ENCODE results near the gene KLF13. TPM values are rescaled to one million over a fixed set of nuclear protein-coding genes. Genes with fewer than 3 reads are reported as not detected.

Gene KLF13
- total RNA-seq, 2 donors from 2014 or later, result 25.7 to 38.4 TPM

DNA sequence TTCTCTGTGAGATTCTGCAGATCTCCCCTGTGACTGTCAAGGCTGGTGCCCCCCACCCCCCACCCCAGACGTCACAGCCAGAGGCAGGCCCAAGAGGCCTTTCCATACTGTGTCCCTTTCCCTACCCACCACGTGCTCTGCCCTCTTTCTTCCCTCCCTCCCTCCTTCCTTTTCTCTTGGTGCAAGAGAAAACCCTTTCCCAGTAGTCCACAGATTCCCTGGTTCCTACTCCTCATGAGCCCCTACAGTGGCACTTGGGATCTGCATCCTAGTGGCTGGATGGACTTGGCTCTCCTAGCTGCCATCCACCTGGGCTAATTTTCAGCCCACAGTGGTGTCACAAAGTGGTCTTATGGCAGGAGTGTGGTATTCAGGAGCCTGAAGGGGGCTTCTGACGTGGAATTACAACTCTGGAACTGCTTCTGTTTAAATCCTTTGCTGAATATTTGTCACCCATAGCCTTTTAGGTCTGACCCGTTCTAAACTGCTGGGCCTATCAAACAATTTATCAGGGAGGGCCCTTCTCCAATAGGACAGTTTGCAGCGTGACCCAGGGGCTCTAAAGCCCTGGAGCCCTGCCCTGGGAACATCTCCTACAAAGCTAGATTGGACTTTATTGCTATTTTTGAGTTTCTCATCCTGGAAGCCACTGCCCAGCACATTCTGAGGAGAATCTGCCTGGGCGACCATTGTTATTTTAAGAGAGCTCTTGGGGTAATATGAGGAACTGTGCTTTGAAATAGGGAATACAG, 35.3 kb downstream of the KLF13 start:
- Histone ChIP-seq H3K36me3 (replicated peaks in 1 of 2; ENCODE audit: insufficient read depth in 1 of 2, low read depth in 2 of 2) (no peaks in the 10 kb centered on the region), H3K27me3 (no peaks in the 10 kb centered on the region), H3K4me1 (peaks cover 100% of the 10 kb centered on the region), H3K27ac (peak overlapping the region; percentile 92 to 99 (median 98)), H3K4me3 (no peak overlapping the region), H3K9me3 (no peaks in the 10 kb centered on the region)
- intact Hi-C loops (cut with DNase I), result no loop called here
- peak in 1 of 7 experiments; percentile 4 for TF ChIP-seq CTCF (IDR thresholded peaks at IDR 0.05)
- TF ChIP-seq POLR2A (IDR thresholded peaks at IDR 0.05), result no peak
- ATAC-seq (no peak), DNase-seq (no peak)
- 46 to 53% methylated on average over 5 to 6 of the region's 6 CpGs for WGBS, 2 donors

DNA sequence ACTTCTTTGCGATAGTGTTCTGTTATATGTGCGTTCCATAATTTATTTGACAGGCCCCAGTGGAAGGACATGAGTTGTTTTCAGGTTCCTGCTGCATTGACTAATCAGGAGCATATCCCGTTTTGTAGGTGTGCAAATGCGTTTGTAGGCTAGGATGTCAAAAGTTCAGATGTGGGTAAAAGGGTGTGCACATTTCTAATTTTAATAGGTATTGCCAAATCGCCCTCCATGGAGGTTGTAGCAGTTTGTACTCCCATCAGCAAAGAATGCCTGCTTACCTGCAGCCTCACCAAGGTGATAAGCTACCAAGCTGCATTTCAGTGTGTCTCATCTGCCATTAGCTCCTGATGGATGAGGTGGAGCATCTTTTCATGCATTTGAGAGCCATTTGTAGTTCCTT, 36.3 kb downstream of the KLF13 start:
- 35 to 36% methylated on average over 5 of the region's 5 CpGs for WGBS, 2 donors
- ATAC-seq (no peak), DNase-seq (no peak)
- no peak overlapping the region for H3K4me3 ChIP-seq
- peak overlapping the region; percentile 92 to 99 (median 98) for H3K27ac ChIP-seq
- TF ChIP-seq POLR2A (IDR thresholded peaks at IDR 0.05) (no peak), CTCF (IDR thresholded peaks at IDR 0.05) (no peak)
- no peaks in the 10 kb centered on the region for H3K27me3 ChIP-seq
- H3K36me3 ChIP-seq (replicated peaks in 1 of 2; ENCODE audit: insufficient read depth in 1 of 2, low read depth in 2 of 2), result no peaks in the 10 kb centered on the region
- H3K9me3 ChIP-seq, result no peaks in the 10 kb centered on the region
- intact Hi-C loops (cut with DNase I), result no loop called here
- H3K4me1 ChIP-seq, result peaks cover 100% of the 10 kb centered on the region

DNA sequence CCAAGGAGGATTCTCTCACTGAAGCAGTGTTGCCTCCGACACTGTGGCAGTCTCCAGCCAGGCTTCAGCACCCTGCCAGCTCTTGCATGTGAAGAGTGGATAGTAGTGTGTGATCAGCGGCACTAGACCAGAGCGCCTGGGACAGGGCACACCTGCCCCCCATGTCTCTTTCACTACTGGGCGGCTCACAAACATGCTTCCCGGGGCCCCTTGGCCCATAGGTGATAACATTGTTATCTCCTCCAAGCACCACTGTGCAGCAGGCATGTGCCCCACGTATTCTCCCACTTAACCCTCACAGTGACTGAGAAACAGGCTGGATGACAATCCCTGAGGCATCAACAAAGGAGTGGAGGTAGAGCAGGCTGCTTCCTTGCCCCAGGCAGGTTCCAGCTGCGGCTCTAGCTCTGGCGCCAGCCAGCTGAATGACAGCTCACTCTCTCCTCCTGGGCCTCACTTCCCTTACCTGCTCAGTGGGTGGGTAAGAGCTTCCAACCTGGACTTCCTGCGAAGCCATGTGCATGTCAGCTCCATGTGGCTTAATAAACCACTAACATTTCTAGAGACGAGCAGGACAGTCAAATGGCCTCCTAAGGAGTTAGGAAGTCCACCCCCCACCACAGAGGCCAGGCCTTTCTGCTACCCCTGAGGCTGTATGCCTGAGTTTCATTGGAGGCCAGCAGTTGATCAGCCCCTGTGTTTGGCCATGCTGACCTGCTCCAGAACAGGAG, 37.8 kb downstream of the KLF13 start:
- intact Hi-C loops (cut with DNase I), result no loop called here
- Histone ChIP-seq H3K4me1 (peaks cover 100% of the 10 kb centered on the region), H3K27me3 (no peaks in the 10 kb centered on the region), H3K36me3 (replicated peaks in 1 of 2; ENCODE audit: insufficient read depth in 1 of 2, low read depth in 2 of 2) (no peaks in the 10 kb centered on the region), H3K4me3 (no peak overlapping the region), H3K27ac (peak overlapping the region; percentile 92 to 98 (median 96)), H3K9me3 (no peaks in the 10 kb centered on the region)
- TF ChIP-seq POLR2A (IDR thresholded peaks at IDR 0.05), result peak in 2 of 3 donors; percentile 26 to 42
- TF ChIP-seq CTCF (IDR thresholded peaks at IDR 0.05), result no peak
- DNase-seq (peak in 3 of 4 donors; percentile 56 to 68 (median 66)), ATAC-seq (no peak)
- WGBS, 2 donors, result 26 to 38% methylated on average over 10 of the region's 10 CpGs

DNA sequence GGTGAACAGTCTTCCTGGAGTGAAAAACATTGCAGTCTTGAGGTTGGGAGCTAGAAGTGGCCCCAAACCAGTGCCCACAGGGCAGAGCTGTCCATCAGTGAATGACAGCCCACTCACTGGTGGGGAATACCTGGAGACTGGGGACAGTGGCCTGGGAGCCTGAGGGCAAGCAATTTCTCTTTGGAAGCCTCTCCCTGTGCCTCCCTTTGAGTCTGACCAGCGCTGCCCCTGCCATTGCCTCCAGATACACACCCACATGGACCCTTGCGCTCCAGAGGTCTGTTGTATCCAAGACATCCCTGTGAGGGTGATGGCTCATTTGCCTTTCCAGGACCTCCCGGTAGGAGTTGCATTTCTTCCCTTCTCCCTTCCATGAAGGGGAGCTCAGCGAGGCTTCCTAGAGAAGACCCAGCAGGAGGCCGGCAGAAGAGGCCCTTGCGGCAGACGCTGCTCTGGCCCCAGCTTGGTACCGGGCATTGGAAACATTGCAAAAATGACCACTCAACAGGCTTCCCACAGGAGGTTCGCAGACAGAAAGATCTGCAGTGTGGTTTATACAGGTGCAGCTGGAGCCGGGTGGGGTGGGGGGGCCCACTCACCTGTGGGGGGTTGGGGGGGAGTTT, 38.5 kb downstream of the KLF13 start:
- intact Hi-C loops (cut with DNase I), result no loop called here
- H3K27ac ChIP-seq, result peak overlapping the region; percentile 92 to 98 (median 96)
- H3K9me3 ChIP-seq, result no peaks in the 10 kb centered on the region
- TF ChIP-seq POLR2A (IDR thresholded peaks at IDR 0.05) (no peak), CTCF (IDR thresholded peaks at IDR 0.05) (no peak)
- no peaks in the 10 kb centered on the region for H3K27me3 ChIP-seq
- H3K36me3 ChIP-seq (replicated peaks in 1 of 2; ENCODE audit: insufficient read depth in 1 of 2, low read depth in 2 of 2), result no peaks in the 10 kb centered on the region
- H3K4me3 ChIP-seq, result no peak overlapping the region
- H3K4me1 ChIP-seq, result peaks cover 95% of the 10 kb centered on the region
- 29 to 59% methylated on average over 1 to 10 of the region's 10 CpGs for WGBS, 2 donors
- DNase-seq (no peak), ATAC-seq (no peak)

Measured in body of pancreas (tissue), 4 donors.